DMS114 treated with DMSO at 0.1 percent for 48 hours (cell line): ENCODE data around the gene CRKL.

Experiments
- DNase-seq: peaks from one replicate; lab custom pipeline; 2025; ENCODE audit not compliant: unreplicated experiment; lab: John Stamatoyannopoulos, UW

CRKL gene

DNA sequence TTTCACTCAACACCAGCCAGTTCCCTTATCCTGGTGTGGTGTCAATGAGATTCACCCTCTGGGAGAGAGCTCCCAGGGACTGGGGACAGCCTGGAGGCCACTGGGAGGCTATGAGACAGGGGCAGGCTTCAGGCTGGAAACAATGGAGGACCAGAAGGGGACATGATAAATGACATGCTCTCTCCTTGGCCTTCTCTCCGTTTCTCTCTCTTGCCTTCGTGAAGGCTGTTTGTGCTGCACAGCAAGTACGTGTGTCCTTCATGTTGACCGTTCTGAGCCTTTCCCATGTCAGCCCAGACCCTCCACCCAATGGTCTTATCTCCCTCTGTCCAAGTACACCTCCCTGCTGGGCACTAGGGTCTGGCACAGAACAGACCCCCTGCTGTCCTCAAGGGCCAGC, 63.3 kb downstream of the CRKL start:
- DNase-seq, result no peak

DNA sequence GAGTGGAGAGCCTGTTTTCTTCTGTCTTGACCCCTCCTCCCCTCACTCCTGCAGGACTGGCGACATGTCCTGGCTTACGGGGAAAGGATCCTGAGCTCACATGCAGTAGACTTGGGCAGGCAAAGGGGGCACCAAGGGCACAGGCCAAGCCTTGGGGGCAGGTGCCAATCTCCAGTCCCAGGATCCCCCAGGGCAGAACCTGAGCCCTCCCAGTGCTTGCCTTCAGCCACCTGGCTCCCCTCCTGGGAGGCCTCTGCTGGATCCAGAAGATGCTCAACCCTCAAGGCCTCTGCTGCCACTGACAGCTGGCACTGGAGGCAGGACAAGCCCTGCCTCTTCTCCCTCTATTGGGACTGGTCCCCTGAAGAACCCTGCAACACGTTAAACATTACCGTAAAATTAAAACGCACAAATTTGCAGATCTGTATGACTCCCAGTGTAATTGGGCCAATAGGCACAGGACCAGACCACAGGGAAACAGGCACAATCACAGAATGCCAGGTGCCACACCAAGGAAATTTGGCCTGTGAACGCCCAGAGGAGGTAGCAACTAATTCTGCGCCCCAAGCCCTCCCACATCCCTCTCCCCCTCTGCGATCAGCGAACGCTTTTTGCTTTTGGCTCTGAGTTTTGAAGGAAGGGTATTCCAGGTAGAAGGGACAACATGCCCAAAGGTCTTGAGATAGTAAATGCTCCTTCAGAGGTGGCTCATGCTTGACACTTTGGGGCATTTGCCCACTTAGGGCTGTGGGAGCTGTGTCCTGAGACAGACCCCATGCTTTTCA, 63.9 kb downstream of the CRKL start:
- no peak for DNase-seq

DNA sequence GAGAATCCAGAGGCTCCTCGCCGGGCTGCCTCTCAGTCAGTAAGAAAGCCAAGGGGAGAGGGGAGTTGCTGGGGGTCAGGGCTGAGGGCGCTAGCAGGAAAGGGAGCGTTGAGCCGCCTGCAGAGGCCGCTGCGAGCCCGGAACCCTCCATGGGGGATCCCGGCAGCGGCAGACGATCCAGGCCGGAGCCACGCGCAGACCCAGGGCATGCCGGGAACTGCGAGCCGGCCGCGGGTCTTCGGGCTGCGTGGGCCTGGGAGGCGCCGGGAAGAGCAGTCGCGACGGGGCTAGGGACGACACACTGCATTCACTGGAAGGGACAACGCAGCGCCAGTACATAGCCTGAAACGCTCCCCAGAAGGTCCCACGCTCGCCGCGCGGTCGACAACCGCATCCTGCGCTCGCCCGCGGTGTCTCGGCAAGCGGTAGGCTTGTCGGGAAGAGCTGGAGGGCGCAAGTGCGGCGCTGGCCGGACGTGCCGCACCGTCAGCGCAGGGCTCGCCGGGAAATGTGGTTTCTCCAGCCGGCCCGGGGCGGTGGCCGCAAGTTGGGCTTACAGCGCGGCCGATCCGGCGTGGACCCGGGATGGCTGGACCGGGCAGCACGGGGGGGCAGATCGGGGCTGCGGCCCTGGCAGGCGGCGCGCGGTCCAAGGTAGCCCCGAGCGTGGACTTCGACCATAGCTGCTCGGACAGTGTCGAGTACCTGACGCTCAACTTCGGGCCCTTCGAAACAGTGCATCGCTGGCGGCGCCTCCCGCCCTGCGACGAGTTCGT, 64.8 kb downstream of the CRKL start, which contains the start of gene LZTR1:
TSS of gene LZTR1 (plus strand) at position 511 of the 776 bp plus-strand sequence. CDS start at position 586, 75 bp downstream.
- DNase-seq, result peak; percentile 58

DNA sequence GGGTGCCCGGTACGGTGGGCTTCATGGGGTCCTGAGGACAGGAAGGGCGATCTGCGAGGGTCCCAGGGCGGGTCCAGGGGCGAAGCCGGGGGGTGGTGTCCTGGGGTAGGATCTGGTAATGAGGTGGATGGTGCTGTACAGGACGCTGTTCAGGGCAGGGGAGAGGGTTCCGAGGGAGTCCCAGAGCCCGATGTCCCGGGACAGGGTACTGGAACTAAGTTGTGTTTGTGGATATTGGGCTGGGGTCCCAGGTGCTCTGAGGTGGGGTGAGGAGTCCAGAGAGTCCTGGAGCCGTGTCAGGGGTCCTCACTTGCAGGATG, 65.3 kb downstream of the CRKL start:
- no peak for DNase-seq

DNA sequence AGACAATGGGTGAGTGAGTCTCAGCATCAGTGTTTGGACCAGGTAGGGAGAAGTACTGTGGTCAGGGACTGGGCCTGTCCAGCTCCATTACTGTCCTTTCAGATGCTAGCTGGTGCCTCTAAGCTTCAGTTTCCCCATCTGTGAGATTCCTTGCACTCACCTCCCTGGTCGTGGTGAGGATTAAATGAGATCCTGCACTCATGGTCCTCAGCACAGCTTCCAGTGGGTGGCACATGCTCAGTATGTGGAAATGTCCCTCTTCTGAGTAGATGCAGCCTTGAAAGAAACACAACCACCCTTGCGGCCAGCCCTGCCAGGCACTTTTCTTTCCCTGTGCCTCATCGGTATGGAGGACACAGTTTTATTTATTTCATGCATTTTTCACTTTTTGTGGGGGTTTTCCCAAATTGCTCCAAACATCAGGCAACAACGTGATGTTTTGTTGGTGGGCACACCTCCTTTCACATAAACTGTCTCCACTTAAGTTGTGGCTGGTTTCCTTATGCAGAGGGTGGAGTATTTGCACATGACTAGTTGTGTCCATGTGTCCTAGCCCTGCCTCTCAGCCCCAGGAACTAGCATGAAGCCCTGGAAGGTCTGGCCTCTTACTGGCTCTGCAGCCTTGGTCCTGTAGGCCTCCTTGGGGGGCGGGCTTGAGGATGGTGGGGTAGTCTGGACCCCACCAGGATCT, 66.0 kb downstream of the CRKL start:
- DNase-seq, result no peak

DNA sequence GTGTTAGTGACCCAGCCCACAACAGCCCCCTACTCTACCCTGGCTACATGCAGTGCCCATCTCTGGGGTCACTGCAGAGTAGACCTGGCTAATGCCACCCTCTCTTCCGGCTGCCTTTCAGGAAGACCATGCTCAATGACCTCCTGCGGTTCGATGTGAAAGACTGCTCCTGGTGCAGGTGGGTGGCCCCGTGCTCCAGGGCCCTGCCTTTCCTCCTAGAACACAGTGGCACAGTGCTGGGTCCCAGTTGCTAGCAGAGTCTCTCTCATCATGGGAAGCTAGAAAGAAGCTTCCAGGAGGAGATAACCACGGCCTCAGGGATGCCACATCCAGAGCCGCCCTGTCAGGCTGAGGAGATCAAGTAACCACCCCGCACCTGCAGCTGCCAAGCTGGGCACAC, 68.5 kb downstream of the CRKL start:
- no peak for DNase-seq

DNA sequence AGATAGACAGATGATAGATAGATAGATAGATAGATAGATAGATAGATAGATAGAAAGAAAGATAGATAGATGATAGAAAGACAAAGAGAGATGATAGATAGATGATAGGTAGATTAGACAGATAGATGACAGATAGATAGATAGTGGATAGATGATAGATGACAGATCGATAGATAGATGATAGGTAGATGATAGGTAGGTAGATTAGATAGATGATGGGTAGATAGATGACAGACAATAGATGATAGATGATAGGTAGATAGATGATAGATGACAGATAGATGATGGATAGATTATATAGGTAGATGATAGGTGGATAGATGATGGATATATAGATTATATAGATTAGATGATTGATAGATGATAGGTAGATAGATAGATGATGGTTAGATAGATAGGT, 69.2 kb downstream of the CRKL start:
- DNase-seq, result no peak

DNA sequence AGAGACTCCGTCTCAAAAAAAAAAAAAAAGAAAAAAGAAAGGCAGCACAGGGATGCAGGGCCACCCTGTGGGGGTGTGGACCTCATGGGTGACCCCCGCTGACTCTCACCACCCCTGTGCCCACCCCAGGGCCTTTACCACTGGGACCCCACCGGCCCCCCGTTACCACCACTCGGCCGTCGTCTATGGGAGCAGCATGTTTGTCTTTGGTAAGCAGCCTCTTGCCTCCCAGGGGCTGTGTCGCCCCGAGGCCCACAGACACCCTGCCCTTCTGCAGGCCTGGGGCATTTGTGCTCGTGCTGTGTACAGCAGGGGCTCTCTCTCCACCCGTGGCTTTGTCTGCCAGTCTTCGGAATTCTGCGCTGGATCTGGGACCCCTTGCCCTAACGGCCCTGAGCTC, 70.2 kb downstream of the CRKL start:
- no peak for DNase-seq

DNA sequence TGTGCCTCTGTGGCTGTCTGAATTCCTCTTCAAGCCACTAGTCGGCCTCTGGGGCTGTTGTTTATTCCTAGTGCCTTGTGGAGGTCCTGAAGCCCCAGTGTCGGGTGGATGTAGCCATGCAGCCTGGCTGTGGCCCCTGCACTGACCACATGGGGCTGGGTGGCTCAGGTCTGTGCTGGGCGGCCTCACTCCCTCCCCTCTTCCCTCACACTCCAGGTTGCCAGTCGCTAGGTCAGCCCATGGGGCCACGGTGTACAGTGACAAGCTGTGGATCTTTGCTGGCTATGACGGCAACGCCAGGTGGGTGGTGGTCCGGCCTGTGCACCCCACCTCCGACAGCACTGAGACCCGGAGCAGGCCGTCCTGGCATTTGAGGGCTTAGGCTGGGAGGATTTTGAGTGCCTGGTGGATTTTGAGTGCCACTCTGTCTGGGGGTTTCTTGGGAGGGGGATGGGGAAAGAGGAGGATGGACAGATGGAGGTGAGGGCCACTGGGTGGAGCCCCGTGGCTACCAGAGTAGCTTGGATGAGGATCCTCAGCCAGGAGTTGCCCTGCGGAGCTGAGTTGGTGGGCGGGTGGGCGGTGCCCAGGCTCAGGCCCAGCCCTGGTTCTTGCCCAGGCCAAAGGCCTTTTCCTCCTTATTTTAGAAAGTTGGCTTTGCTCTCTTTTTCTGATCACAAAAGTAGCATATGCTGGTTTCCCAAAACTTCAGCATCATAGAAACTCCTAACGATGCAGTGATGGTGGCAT, 71.5 kb downstream of the CRKL start:
- DNase-seq, result no peak

DNA sequence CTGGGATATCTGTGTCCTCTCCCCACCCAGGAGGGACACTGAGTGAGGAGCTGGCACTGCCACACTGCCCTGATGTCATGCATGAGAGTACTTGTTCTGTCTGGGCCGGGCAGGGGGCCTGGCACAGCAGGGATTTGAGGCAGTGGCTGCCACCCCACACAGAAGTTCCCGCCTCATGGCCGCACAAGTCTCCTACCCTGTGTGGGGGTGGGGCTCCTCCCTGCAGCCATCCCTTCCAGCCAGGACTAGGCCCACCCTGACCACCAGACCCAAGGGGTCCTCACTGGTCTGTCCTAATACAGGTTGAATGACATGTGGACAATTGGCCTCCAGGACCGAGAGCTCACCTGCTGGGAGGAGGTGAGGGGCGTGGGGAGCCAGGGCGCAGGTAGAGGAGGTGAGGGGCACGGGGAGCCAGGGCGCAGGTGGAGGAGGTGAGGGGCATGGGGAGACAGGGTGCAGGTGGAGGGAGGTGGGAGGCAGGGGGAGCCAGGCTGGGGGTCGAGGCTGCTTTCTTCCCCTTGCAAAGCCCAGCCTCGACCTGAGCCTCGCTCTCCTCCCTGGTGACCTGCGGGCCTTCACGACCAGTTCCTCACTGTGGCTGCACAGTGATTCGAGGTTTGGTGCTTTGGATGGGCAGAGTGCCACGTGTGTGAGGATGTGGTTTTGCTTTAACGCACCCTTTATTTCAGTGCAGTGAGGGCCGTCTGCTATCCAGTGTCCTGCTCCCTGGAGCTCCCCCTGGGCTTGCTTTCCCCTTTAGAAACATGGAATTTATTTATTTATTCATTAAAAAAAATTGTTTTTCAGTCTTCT, 72.3 kb downstream of the CRKL start:
- DNase-seq, result no peak

DNA sequence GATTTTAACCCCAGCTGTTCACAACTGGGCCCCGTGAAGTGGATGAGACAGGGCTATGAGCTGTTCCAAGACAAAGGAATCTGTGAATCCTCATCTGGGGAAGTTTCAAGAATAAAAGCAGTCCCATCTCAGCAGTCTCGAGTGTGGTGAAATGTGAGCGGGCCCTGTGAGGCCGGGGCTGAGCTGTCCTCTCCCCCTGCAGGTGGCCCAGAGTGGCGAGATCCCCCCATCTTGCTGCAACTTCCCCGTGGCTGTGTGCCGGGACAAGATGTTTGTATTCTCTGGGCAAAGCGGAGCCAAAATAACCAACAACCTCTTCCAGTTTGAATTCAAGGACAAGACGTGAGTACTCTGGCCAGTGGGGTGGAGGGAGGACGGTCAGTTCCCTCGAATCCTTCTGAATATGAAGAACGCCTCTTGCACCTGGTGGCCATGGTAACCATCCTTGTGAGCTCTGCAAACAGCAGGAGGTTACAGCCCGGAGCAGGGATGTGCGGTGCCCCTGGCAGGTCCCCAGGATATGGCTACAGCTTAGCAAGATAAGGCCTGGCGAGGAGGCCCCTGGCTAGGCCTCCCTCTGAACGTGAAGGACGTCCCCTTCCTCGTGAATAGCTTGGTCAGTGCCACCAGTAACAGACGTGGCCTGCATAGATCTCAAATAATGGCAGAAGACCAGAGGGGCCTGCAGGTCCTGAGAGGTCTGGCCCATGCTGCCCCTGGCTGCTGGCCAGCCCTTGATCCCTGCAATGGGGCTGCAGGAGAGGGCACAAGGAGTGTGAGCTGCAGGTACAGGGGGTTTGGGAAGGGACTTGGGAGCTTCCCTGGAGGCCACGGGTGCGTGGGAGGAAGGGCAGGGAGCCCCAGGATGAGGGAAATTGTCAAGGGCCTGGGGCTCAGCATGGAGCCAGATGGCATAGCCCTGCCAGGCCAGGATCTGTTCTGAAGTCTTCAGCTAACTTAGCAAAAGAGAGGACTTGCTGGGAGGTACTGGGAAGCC, 73.3 kb downstream of the CRKL start:
- no peak for DNase-seq

DNA sequence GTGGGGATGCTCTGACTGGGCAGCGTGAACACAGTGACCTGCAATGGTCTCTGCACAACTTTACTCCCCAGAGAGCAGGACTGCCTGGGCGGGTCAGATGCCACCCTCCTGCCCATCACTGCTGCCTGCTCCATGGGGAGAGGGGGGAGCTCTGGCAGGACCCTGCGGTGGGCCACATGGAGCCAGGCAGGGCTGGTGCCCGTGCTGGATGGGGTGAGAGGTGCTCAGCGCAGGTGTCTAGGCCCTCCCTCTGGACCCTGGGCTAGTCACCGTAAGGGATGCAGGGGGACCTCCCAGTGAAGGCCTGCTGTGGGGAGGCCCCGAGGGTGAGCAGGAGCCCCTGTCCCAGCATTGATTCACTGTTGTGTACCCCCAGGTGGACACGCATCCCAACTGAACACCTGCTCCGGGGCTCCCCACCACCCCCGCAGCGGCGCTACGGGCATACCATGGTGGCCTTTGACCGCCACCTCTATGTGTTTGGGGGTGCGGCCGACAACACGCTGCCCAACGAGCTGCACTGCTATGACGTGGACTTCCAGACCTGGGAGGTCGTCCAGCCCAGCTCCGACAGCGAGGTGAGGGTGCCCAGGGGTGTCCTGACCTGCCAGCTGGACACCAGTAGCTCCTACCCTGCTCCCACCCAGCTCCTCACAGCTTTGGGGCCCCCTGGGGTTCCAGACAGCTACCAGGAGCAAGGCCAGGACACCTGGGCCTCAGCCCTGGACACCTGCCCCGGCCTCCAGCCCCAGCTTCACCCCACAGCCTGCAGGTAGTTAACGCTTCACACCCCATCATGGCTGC, 74.2 kb downstream of the CRKL start:
- DNase-seq, result no peak

DNA sequence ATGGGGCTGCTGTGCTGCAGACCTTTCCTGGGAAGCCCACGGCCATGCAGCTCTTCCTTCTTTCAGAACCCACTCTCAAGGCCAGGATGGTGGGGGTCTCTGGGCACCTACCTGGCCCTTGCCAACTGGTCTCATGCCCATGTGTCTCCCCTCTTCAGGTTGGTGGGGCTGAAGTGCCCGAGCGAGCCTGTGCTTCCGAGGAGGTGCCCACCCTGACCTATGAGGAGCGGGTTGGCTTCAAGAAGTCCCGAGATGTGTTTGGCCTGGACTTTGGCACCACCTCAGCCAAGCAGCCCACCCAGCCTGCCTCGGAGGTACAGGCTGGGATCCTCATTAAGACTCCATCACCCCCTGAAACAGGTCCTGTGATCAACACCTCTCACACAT, 74.8 kb downstream of the CRKL start:
- DNase-seq, result no peak

DNA sequence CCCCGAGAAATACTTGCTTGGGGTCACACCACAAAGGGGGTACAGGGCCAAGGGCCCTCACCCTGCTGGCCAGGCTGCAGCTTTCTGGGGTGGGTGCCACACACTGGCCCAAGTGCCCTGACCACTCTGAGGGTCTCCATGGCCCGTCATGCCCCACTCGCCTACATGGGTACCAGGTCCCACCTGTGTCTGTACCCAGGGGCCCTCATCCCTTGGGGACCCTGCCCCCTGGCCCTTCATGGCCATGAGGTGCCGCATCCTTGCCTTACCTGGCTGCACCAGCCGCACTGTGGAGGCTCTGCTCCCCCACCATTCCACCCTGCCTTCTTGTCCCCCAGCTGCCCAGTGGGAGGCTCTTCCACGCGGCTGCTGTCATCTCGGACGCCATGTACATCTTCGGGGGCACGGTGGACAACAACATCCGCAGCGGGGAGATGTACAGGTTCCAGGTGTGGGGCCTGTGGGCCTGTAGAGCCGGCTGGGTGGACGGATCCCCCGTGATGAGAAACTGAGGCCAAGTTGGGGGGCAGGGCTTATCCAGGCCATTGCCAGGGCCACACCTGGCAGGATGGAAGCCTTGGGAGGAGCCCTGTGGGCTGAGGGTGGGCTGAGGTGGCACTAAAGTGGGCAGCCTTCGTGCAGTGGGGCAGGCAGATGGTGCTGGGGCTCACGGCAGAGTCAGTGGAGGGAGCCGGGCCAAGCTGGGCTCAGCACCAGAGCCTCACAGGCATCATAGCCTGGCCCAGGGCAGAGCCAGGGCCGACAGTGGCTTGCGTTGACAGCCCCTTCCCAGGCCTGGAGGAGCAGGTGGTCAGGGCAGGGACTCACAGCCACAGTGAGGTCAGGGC, 75.5 kb downstream of the CRKL start:
- DNase-seq, result no peak

DNA sequence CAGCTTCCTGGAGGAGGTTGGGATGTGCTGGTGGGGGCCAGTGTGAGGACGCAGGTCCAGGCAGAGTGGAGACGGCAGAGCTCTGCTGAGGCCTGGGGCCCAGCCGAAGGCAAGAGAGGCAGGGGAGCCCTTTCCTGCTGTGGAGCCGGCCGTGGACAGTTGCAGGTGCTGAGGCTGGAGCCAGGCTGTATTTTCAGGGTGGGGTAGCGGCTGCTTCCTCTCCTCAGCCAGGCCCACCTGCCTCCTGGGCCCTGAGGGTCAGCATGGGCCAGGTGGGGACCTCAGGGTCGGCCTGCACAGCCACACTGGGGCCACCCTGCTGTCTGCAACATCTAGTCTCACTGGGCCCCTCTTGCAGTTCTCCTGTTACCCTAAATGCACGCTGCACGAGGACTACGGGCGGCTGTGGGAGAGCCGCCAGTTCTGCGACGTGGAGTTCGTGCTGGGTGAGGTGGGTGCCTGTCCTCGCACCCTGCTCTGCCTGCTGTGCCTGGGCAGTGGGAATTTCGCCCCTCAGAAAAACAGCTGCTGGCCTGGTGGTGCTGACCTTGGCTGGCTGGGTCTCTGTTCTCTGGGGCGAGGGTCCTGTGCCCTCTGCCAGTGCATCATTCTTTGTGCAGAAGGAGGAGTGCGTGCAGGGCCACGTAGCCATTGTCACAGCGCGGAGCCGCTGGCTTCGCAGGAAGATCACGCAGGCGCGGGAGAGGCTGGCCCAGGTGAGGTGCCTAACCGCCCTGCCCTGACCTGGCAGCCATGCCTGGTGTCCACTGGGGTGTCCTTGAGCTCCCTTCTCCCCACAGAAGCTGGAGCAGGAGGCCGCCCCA, 76.3 kb downstream of the CRKL start:
- DNase-seq, result no peak

DNA sequence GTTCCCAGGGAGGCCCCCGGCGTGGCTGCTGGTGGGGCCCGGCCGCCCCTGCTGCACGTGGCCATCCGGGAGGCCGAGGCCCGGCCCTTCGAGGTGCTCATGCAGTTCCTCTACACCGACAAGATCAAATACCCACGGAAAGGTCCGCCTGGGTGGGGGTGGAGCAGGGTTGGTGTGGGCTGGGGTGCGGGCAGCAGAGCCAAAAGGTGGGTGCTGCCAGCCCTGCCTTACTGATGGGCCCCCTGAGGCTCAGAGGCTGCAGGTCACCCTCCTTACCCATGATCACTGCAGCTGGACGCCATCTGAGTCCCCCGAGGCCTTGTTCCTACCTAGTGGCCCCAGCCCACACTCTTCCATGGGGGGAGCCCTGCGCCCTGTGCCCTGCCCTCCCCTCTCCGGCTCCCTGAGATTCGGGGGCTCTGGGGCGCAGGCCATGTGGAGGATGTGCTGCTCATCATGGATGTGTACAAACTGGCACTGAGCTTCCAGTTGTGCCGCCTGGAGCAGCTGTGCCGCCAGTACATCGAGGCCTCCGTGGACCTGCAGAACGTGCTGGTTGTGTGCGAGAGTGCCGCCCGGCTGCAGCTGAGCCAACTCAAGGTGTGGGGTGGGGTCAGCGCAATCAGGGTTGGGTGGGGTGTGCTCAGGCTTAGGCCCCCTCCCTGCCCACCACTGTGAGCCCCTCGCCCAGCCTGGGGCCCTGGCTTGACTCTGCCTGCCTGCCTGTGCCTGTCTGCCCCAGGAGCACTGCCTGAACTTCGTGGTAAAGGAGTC, 77.1 kb downstream of the CRKL start:
- no peak for DNase-seq
